GM19239 (cell line): ENCODE results near the gene LRRC45.

Experiments
- DNase-seq: peaks from one replicate; pipeline ENCODE4 v3.0.0; 2011; ENCODE audit warnings: low spot score; ENCODE audit not compliant: insufficient read length
- FAIRE-seq: peaks from 2 replicates; lab custom pipeline; 2011; peaks lifted over from hg19 to GRCh38; lab: Jason Lieb, UNC

Gene LRRC45

GRCh38 chr17:82078433-82078832 lies 55.3 kb downstream of the LRRC45 start:
- FAIRE-seq (no peak), DNase-seq (no peak)

- FAIRE-seq (no peak), DNase-seq (no peak)
Measured at GRCh38 chr17:82079001-82079677, 56.0 kb downstream of the LRRC45 start.

GRCh38 chr17:82080048-82080788 lies 57.1 kb downstream of the LRRC45 start:
- FAIRE-seq (no peak), DNase-seq (no peak)
